ENCODE results near the gene CLDN6. TPM values are rescaled to one million over a fixed set of nuclear protein-coding genes. Genes with fewer than 3 reads are reported as not detected.

The CLDN6 gene, protein sequence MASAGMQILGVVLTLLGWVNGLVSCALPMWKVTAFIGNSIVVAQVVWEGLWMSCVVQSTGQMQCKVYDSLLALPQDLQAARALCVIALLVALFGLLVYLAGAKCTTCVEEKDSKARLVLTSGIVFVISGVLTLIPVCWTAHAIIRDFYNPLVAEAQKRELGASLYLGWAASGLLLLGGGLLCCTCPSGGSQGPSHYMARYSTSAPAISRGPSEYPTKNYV
- total RNA-seq = not detected

DNA sequence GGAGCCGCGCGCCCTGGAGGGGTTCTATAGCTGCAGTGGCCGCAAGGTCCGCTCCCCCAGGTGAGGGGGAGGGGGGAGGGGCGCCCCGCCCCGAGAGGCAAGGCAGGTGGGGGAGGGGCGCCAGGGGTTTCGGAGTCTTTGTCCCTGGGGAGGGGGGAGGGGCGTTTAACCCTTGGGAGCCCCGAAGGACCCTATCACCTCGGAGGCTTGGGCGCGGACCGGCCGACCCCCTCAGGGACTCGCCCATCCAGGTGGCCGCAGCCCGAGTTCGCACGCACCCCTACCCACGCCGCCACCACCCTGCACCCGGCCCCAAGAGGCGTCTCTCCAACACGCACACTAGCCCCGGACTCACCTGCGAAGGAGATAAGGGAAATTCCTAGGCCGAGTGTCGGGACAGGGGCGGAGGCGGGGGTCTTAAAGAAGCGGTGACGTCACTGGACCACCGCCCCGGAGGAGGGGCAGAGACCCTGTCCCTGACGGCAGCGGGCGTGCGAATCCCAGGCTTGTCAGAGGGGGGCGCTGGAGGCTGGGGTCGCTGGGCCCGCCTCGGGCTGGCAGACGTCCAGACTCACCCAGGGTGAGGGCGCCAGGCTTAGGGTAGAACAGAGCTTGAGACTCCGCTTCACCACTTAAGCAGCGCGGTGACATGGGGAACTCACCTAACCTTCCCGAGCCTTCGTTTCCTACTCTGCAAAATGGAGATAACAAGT is at the start of gene CLDN6:
Gene CLDN6 (minus strand): TSS at position 390 of the 713 bp plus-strand sequence. CDS start 2,162 bp downstream, outside the sequence.
- peaks cover 2% of the 10 kb centered on the region for H3K27me3 Mint-ChIP-seq
- DNase-seq = peak; percentile 63
- H3K4me1 Mint-ChIP-seq (ENCODE audit: low read depth) = peaks cover 37% of the 10 kb centered on the region
- no peak within 1 kb of the TSS for H3K27ac Mint-ChIP-seq
- H3K4me3 Mint-ChIP-seq = no peak within 1 kb of the TSS
- no peaks in the 10 kb centered on the region for H3K9me3 Mint-ChIP-seq
- intact Hi-C loops (cut with micrococcal nuclease) = no loop called here
- CTCF ChIA-PET = interaction anchor here (6.2 to 17.0 kb wide), 2 partner anchors 12 kb away, joined by 86 to 412 read pairs; partner anchors contain the start of gene CLDN9
- H3K36me3 Mint-ChIP-seq = no peaks in the 10 kb centered on the region
- POLR2A ChIA-PET = no interaction called here

DNA sequence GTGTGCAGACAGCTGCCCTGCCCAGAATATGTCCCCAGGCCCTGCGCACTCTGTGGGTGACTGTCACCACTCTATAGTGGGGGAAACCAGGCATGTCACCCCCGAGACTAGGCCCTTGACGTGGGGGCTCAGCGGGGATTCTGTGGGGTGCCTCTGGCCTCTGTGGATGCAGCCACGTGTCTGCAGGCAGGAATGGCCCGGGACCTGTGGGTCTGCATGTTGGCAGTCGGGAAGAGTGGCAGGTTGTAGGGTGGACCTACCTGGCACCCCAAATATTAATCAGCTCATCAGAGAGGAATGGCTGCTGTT is 48.4 kb upstream of the CLDN6 start:
- H3K27me3 Mint-ChIP-seq = peaks cover 4% of the 10 kb centered on the region
- POLR2A ChIA-PET = interaction anchor here (1.0 to 6.1 kb wide), 5 partner anchors 10 to 68 kb away, joined by 3 to 89 read pairs (median 10); partner anchors contain the start of gene ZNF213
- DNase-seq = no peak
- peak overlapping the region; percentile 100 for H3K27ac Mint-ChIP-seq
- H3K9me3 Mint-ChIP-seq = no peaks in the 10 kb centered on the region
- peaks cover 48% of the 10 kb centered on the region for H3K36me3 Mint-ChIP-seq
- CTCF ChIA-PET = interaction anchor here (1.2 to 12.3 kb wide), 5 partner anchors 9 to 62 kb away, joined by 5 to 270 read pairs (median 7); no protein-coding TSS in a partner anchor
- H3K4me1 Mint-ChIP-seq (ENCODE audit: low read depth) = peaks cover 70% of the 10 kb centered on the region
- intact Hi-C loops (cut with micrococcal nuclease) = no loop called here
- H3K4me3 Mint-ChIP-seq = peak overlapping the region; percentile 99

DNA sequence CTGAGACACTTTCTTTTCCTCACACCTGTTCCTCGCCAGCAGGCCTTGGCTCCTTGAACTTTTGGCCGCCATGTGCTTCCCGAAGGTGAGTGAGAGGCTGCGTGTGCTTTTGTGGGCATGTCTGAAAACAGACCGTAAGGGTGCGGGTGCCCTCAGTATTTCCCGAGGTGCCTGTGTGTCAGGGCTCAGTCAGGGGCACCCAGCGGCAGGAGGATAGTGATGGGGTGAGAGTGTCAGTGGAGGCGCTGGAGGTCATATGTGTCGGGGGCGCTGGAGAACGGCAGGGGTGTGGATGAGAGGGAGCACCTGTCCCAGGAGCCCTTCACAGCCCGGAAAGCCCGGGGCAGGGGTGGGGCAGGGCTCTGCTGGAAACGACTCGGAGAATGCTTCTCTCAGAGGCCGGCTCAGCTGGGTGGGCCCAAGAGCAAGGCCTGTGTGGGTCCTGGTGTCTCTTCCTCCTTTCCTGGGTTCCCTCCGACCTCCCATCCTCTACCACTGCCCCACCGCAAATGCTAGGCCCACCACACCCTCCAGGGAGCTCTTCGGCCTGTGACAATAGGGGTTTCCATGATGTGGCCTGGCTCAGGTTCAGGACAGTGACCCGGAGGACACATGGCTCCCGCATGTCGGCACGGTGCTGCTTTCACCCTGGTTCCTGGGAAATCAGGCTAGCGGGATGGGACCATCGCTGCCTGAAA is 47.9 kb upstream of the CLDN6 start:
- H3K36me3 Mint-ChIP-seq = peaks cover 48% of the 10 kb centered on the region
- peak overlapping the region; percentile 99 for H3K4me3 Mint-ChIP-seq
- peak overlapping the region; percentile 100 for H3K27ac Mint-ChIP-seq
- H3K27me3 Mint-ChIP-seq = peaks cover 4% of the 10 kb centered on the region
- H3K4me1 Mint-ChIP-seq (ENCODE audit: low read depth) = peaks cover 67% of the 10 kb centered on the region
- peak; percentile 19 for DNase-seq
- H3K9me3 Mint-ChIP-seq = no peaks in the 10 kb centered on the region
- POLR2A ChIA-PET = interaction anchor here (0.5 to 6.1 kb wide), 10 partner anchors 10 to 377 kb away, joined by 3 to 89 read pairs (median 4); partner anchors contain the start of genes NAA60, ZNF213, ZNF597 and ZSCAN10
- intact Hi-C loops (cut with micrococcal nuclease) = loop anchor here (1.0 kb wide), 1 partner anchor 9 kb away; no protein-coding TSS in a partner anchor
- CTCF ChIA-PET = interaction anchor here (0.9 to 12.3 kb wide), 10 partner anchors 9 to 108 kb away, joined by 3 to 270 read pairs (median 6); no protein-coding TSS in a partner anchor

DNA sequence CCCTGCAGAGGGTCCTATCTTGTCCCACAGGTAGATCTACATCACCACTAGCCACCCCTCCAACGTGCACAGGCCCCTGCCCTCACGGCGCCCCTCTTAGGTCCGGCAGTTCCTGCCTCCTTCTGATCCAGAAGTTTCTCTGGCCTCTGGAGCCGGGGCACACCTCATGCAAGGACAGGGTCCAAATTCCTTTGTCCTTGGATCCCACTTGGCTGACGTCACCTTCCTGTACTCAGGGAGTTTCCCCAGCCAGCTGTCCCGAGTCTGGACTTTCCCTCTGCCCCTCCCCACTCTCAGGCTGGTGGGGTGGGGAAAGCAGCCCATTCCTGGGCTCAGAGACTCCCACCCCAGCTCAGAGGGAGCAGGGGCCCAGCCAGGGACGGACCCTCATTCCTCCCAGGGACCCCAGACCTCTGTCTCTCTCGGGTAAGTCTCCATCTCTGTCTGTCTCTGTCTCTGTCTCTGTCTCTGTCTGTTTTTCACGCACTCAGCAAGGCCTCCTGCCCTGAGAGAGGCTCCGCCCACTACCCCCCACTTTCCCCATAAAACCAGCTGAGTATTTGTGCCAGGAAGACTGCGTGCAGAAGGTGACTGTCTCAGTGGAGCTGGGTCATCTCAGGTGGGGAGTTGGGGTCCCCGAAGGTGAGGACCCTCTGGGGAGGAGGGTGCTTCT is 47.2 kb upstream of the CLDN6 start, which contains the start of gene IL32:
Gene IL32 (plus strand): TSS at position 572 of the 673 bp plus-strand sequence. CDS start 172 bp downstream, outside the sequence.
- ChIA-PET CTCF (interaction anchor here (0.5 to 12.3 kb wide), 10 partner anchors 10 to 109 kb away, joined by 3 to 270 read pairs (median 4); no protein-coding TSS in a partner anchor), POLR2A (interaction anchor here (0.5 to 6.1 kb wide), 10 partner anchors 11 to 378 kb away, joined by 3 to 89 read pairs (median 4); partner anchors contain the start of genes NAA60, ZNF213, ZNF597 and ZSCAN10)
- Mint-ChIP-seq H3K9me3 (no peaks in the 10 kb centered on the region), H3K27ac (peak within 1 kb of the TSS; percentile 100), H3K27me3 (peaks cover 4% of the 10 kb centered on the region), H3K4me1 (ENCODE audit: low read depth) (peaks cover 67% of the 10 kb centered on the region), H3K4me3 (peak within 1 kb of the TSS; percentile 99), H3K36me3 (peaks cover 46% of the 10 kb centered on the region)
- intact Hi-C loops (cut with micrococcal nuclease) = loop anchor here (1.0 kb wide), 1 partner anchor 10 kb away; no protein-coding TSS in a partner anchor
- DNase-seq = peak; percentile 87

DNA sequence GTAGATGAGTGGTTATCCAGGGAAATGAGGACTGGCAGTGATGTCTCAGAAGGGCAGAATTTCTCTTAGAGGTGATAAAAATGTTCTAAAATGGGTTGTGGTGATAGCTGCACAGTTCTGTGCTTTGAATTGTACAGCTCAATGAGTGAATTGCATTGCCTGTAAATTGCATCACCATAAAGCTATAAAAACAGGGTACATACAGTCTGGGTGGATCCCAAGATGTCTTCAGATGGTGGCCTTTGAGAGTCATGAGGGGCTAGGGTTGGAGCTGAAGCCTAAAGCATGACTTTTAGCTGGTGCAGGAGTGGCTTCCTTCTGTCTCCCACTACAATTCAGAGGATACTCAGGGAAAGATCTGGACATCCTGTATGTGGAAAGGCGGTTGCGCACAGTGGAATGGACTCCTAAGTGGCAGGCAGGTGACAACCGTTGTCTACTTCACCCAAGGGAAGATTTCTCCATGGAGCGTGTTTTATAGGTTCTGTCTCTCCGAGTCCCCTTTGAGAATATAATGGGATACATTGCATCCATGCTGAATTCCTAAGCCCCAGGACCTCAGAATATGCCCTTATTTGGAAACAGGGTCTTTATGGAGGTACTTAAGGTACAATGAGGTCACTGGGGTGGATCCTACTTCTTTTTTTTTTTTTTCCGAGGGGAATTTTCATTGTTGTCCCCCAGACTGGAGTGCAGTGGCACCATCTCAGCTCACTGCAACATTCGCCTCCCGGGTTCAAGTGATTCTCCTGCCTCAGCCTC is 45.8 kb upstream of the CLDN6 start:
- intact Hi-C loops (cut with micrococcal nuclease) = no loop called here
- ChIA-PET CTCF (interaction anchor here (0.7 to 12.3 kb wide), 9 partner anchors 14 to 393 kb away, joined by 3 to 270 read pairs (median 4); partner anchors contain the start of gene ZNF213), POLR2A (interaction anchor here (1.9 to 6.1 kb wide), 2 partner anchors 13 to 25 kb away, joined by 4 to 89 read pairs; no protein-coding TSS in a partner anchor)
- peaks cover 62% of the 10 kb centered on the region for H3K4me1 Mint-ChIP-seq (ENCODE audit: low read depth)
- DNase-seq = no peak
- H3K9me3 Mint-ChIP-seq = no peaks in the 10 kb centered on the region
- H3K27ac Mint-ChIP-seq = peak overlapping the region; percentile 100
- peak overlapping the region; percentile 99 for H3K4me3 Mint-ChIP-seq
- H3K36me3 Mint-ChIP-seq = peaks cover 34% of the 10 kb centered on the region
- H3K27me3 Mint-ChIP-seq = peaks cover 4% of the 10 kb centered on the region

DNA sequence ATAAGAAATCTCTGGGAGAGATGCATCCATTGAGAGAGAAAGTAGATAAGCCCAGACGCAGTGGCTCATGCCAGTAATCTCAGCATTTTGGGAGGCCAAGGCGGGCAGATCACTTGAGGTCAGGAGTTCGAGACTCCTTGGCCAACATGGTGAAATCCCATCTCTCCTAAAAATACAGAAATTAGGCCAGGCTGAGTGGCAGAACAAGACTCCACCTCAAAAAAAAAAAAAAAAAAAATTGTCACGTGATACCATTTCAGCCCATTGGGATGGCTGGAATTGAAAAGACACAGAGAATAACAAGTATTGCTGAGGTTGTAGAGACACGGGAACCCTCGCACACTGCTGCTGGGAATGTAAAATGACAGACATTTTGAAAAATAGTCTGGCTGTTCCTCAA is 44.6 kb upstream of the CLDN6 start:
- no peak for DNase-seq
- peaks cover 4% of the 10 kb centered on the region for H3K27me3 Mint-ChIP-seq
- no peak overlapping the region for H3K4me3 Mint-ChIP-seq
- POLR2A ChIA-PET = no interaction called here
- H3K27ac Mint-ChIP-seq = peak overlapping the region; percentile 100
- peaks cover 23% of the 10 kb centered on the region for H3K36me3 Mint-ChIP-seq
- CTCF ChIA-PET = interaction anchor here (0.8 to 12.3 kb wide), 6 partner anchors 32 to 104 kb away, joined by 3 to 270 read pairs (median 4); no protein-coding TSS in a partner anchor
- peaks cover 57% of the 10 kb centered on the region for H3K4me1 Mint-ChIP-seq (ENCODE audit: low read depth)
- intact Hi-C loops (cut with micrococcal nuclease) = no loop called here
- H3K9me3 Mint-ChIP-seq = no peaks in the 10 kb centered on the region

DNA sequence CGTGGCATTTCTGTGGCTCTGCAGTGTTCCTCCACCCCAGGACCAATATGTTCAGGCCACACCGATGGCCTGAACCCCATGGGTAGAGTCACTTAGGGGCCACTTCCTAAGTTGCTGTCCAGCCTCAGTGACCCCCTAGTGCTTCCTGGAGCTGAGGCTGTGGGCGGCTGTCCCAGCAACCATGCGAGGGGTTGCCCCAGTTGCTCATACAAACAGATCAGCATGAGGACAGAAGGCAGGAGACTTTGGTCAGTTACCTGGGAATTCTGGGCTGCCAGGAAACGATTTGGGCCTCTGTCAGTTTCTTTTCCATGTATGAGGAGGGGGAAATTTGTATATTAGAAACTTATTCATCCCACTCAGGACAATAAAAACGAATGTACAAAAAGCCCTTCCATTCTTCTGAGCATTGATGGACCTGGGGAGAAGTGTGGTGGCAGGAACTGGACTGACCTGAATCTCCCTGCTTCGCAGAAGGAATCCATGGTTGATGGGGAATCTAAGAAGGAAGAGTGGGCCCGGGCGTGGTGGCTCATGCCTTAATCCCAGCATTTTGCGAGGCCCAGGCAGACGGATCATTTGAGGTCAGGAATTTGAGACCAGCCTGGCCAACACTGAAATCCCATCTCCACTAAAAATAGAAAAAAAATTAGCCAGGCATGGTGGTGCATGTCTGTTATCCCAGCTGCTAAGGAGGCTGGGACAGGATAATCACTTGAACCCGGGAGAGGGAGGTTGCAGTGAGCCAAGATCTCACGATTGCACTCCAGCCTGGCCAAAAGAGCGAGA is 42.5 kb upstream of the CLDN6 start:
- peak; percentile 22 for DNase-seq
- Mint-ChIP-seq H3K27ac (peak overlapping the region; percentile 95), H3K4me1 (ENCODE audit: low read depth) (peaks cover 68% of the 10 kb centered on the region), H3K36me3 (peaks cover 13% of the 10 kb centered on the region), H3K4me3 (peak overlapping the region; percentile 79), H3K27me3 (peaks cover 1% of the 10 kb centered on the region), H3K9me3 (no peaks in the 10 kb centered on the region)
- ChIA-PET CTCF (interaction anchor here (0.9 to 12.3 kb wide), 13 partner anchors 10 to 108 kb away, joined by 3 to 270 read pairs (median 7); no protein-coding TSS in a partner anchor), POLR2A (interaction anchor here (2.3 to 3.0 kb wide), 3 partner anchors 16 to 74 kb away, joined by 14 to 23 read pairs (median 17); partner anchors contain the start of gene ZNF213)
- intact Hi-C loops (cut with micrococcal nuclease) = no loop called here

DNA sequence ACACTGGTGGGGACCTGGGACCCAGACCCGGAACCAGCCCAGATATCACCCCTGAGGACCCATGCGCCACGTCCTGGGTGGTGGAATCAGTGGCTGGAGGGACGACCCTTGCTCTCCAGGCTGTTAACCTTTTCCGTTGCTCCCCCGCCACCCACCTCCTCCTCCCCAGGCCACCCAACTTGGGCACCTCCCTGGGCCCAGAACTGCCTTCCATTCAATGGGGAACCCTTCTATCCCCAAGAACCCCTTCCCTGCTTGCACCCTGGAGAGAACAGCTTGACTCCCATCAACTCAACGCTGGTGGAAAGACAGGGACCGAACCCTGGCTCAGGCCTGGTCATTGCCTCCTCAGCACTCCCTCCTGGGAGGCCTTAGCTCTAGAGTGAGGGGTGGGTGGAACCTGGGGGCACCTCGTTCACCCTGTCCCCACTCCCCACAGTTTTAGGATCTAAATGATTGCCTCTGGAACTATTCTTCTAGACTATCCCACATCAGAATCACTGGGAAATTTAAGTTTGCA is 41.8 kb upstream of the CLDN6 start:
- Mint-ChIP-seq H3K27ac (peak overlapping the region; percentile 95), H3K27me3 (no peaks in the 10 kb centered on the region), H3K4me1 (ENCODE audit: low read depth) (peaks cover 69% of the 10 kb centered on the region), H3K4me3 (peak overlapping the region; percentile 79), H3K9me3 (no peaks in the 10 kb centered on the region), H3K36me3 (peaks cover 16% of the 10 kb centered on the region)
- ChIA-PET POLR2A (interaction anchor here (0.6 to 3.0 kb wide), 7 partner anchors 11 to 75 kb away, joined by 3 to 23 read pairs (median 4); partner anchors contain the start of gene ZNF213), CTCF (interaction anchor here (0.7 to 12.3 kb wide), 24 partner anchors 9 to 109 kb away, joined by 3 to 270 read pairs (median 7); partner anchors contain the start of genes ZNF213 and ZSCAN10)
- no peak for DNase-seq
- intact Hi-C loops (cut with micrococcal nuclease) = loop anchor here (1.0 to 2.0 kb wide), 4 partner anchors 15 to 70 kb away; no protein-coding TSS in a partner anchor

DNA sequence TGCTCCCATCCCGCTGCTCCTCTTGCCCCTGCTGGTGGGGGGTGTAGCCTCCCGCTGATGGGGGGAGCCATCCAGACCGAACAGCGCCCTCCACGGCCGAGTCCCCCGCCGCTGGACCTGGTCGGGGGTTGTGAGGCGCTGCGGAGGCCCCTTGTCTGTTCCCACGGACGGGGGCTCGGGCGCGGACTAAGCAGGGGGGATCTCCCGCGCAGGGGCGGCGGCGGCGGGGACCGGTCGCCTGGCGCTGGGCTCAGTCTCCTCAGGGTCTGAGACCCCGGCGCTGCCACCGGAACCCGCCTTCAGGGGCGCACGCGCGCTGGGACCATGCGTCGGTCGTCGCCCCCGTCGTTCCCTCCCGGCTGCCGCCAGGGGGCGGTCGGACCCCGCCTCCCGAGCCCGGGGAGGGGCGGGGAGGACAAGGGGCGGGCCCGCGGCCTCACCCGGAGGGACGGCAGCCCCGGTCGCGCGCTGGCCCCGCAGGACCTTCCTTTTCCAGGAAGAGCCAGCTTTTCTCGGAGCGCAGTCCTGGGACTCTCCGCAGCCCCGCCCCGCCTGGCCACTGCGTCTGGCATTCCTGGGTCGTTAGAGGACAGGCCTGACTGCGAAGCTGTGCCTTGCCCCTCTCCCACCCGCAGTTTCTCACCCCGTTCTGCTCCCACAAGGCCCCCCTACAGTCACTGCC is 41.2 kb upstream of the CLDN6 start:
- intact Hi-C loops (cut with micrococcal nuclease) = loop anchor here (1.0 to 2.0 kb wide), 4 partner anchors 16 to 70 kb away; no protein-coding TSS in a partner anchor
- peaks cover 18% of the 10 kb centered on the region for H3K36me3 Mint-ChIP-seq
- H3K27ac Mint-ChIP-seq = peak overlapping the region; percentile 95
- H3K4me1 Mint-ChIP-seq (ENCODE audit: low read depth) = peaks cover 68% of the 10 kb centered on the region
- no peaks in the 10 kb centered on the region for H3K9me3 Mint-ChIP-seq
- no peaks in the 10 kb centered on the region for H3K27me3 Mint-ChIP-seq
- CTCF ChIA-PET = interaction anchor here (0.7 to 12.3 kb wide), 44 partner anchors 8 to 123 kb away, joined by 3 to 270 read pairs (median 6); partner anchors contain the start of genes MMP25, TNFRSF12A, ZNF213 and ZSCAN10
- POLR2A ChIA-PET = interaction anchor here (0.5 to 3.0 kb wide), 11 partner anchors 10 to 91 kb away, joined by 3 to 23 read pairs (median 4); partner anchors contain the start of gene ZNF213
- peak overlapping the region; percentile 91 for H3K4me3 Mint-ChIP-seq
- peak; percentile 92 for DNase-seq
